Common myeloid progenitor, CD34-positive (primary cell): Measurements from ENCODE around the gene LRP4.

ENCODE experiments used
- CTCF ChIA-PET: fragments of 350-600 bp; sonication (Branson Sonifier 250); formaldehyde crosslinking; loops from one replicate; lab custom pipeline; 2021; ENCODE audit warnings: antibody characterized with exemption; lab: Charles Lee
- POLR2A ChIA-PET: fragments of 350-600 bp; sonication (Branson Sonifier 250); formaldehyde crosslinking; loops from one replicate; lab custom pipeline; 2021; ENCODE audit warnings: antibody characterized with exemption; lab: Charles Lee
- DNase-seq, 3 donors: peaks; one replicate each; pipeline versions ENCODE4 v3.0.0 to v3.0.0-alpha.2; 2013
- H3K27ac ChIP-seq, 2 experiments: 1 replicate in 1 of 2; 2 replicates in 1 of 2; pipeline ENCODE4 v1.7.0; 2013; ENCODE audit warnings: inconsistent platforms in 2 of 2, low read length in 2 of 2, mild to moderate bottlenecking in 2 of 2, low read depth in 1 of 2, moderate library complexity in 1 of 2; ENCODE audit not compliant: severe bottlenecking in 2 of 2, insufficient read depth in 1 of 2, poor library complexity in 1 of 2
- H3K27me3 ChIP-seq, 5 experiments: replicated peaks in 2 of 5; 1 replicate in 3 of 5; 2 replicates in 2 of 5; pipeline versions ENCODE4 v1.6.1 to v1.7.0; 2013; ENCODE audit warnings: low read length in 4 of 5, mild to moderate bottlenecking in 2 of 5, moderate library complexity in 2 of 5, inconsistent platforms in 1 of 5; ENCODE audit not compliant: insufficient read depth in 5 of 5, control insufficient read depth in 4 of 5
- H3K36me3 ChIP-seq, 4 experiments: 1 replicate in 2 of 4; 2 replicates in 2 of 4; pipeline versions ENCODE4 v1.6.1 to v1.7.0; 2013; ENCODE audit warnings: low read length in 3 of 4, control low read depth in 1 of 4, mild to moderate bottlenecking in 1 of 4; ENCODE audit not compliant: control insufficient read depth in 4 of 4, insufficient read depth in 4 of 4
- H3K4me1 ChIP-seq, 4 experiments: 1 replicate in 3 of 4; 2 replicates in 1 of 4; pipeline versions ENCODE4 v1.6.1 to v1.7.1; 2013; ENCODE audit warnings: low read length in 3 of 4, mild to moderate bottlenecking in 3 of 4, control low read depth in 1 of 4, inconsistent platforms in 1 of 4, moderate library complexity in 1 of 4; ENCODE audit not compliant: control insufficient read depth in 4 of 4, insufficient read depth in 4 of 4; ENCODE audit errors: control extremely low read depth in 1 of 4
- H3K4me3 ChIP-seq, 7 experiments: 1 replicate in 4 of 7; 2 replicates in 3 of 7; pipeline versions ENCODE4 v1.5.1 to v1.7.0; 2013; ENCODE audit warnings: mild to moderate bottlenecking in 7 of 7, low read length in 6 of 7, moderate library complexity in 6 of 7, inconsistent platforms in 2 of 7, low read depth in 2 of 7, control low read depth in 1 of 7; ENCODE audit not compliant: insufficient read depth in 4 of 7, control insufficient read depth in 1 of 7; ENCODE audit errors: extremely low read depth in 1 of 7
- H3K9me3 ChIP-seq, 5 experiments: 1 replicate in 4 of 5; 2 replicates in 1 of 5; pipeline versions ENCODE4 v1.6.1 to v1.7.1; 2013; ENCODE audit warnings: low read length in 4 of 5, mild to moderate bottlenecking in 2 of 5, inconsistent platforms in 1 of 5, low read depth in 1 of 5, moderate library complexity in 1 of 5; ENCODE audit not compliant: control insufficient read depth in 4 of 5, insufficient read depth in 2 of 5; ENCODE audit errors: control extremely low read depth in 1 of 5
- WGBS: methylation state at CpG from one replicate; pipeline ENCODE4 v1.1.5; 2013; ENCODE audit not compliant: insufficient coverage; 5-methylcytosine and 5-hydroxymethylcytosine counted together

The LRP4 gene

DNA sequence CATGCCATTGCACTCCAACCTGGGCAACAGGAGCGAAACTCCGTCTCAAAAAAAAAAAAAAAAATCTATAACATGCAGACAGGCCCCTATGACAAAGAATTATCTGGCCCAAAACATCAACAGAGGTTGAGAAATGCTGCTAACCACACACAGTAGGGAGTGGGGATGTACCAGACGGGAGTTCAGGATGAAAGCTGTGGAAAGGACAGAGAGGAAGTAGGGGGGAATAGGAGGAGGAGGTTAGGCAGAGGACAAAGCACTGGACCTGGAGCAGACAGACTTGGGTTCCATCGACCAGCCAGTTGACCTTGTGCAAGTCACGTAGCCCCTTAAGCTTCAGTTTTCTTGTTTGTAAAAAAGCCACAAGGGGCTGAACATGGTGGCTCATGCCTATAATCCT lies 12.5 kb downstream of the LRP4 start:
- Histone ChIP-seq H3K27me3 (no peaks in the 10 kb centered on the region), H3K4me3 (no peak overlapping the region), H3K4me1 (peaks cover 0 to 10% (median 5%) of the 10 kb centered on the region in 4 experiments), H3K9me3 (no peaks in the 10 kb centered on the region), H3K27ac (no peak overlapping the region), H3K36me3 (no peaks in the 10 kb centered on the region)
- CTCF ChIA-PET: interaction anchor here (0.7 to 1.0 kb wide), 2 partner anchors 10 to 255 kb away, joined by 3 read pairs; no protein-coding TSS in a partner anchor
- WGBS: 100% methylated on average over 2 of the region's 5 CpGs
- POLR2A ChIA-PET: interaction anchor here (0.7 kb wide), 2 partner anchors 14 to 258 kb away, joined by 3 to 9 read pairs; no protein-coding TSS in a partner anchor
- DNase-seq: no peak

GRCh38 chr11:46903846-46904245 lies 14.5 kb downstream of the LRP4 start:
- DNase-seq: peak in 1 of 3 donors; percentile 48
- no peak overlapping the region for H3K4me3 ChIP-seq
- no peaks in the 10 kb centered on the region for H3K36me3 ChIP-seq
- H3K27ac ChIP-seq: no peak overlapping the region
- 86% methylated on average over 5 of the region's 10 CpGs for WGBS
- POLR2A ChIA-PET: no interaction called here
- H3K9me3 ChIP-seq: no peaks in the 10 kb centered on the region
- CTCF ChIA-PET: interaction anchor here (0.8 to 2.1 kb wide), 4 partner anchors 10 to 249 kb away, joined by 3 to 9 read pairs (median 6); no protein-coding TSS in a partner anchor
- peaks cover 0 to 10% (median 5%) of the 10 kb centered on the region in 4 experiments for H3K4me1 ChIP-seq
- H3K27me3 ChIP-seq: no peaks in the 10 kb centered on the region

GRCh38 chr11:46902694-46903093 lies 15.7 kb downstream of the LRP4 start:
- no peak for DNase-seq
- ChIA-PET CTCF (interaction anchor here (2.1 kb wide), 1 partner anchor 11 kb away, joined by 9 read pairs; no protein-coding TSS in a partner anchor), POLR2A (no interaction called here)
- H3K9me3 ChIP-seq: no peaks in the 10 kb centered on the region
- H3K36me3 ChIP-seq: no peaks in the 10 kb centered on the region
- peaks cover 0 to 10% (median 5%) of the 10 kb centered on the region in 4 experiments for H3K4me1 ChIP-seq
- WGBS: 100% methylated on average over 6 of the region's 6 CpGs
- H3K27me3 ChIP-seq: no peaks in the 10 kb centered on the region
- H3K27ac ChIP-seq: no peak overlapping the region
- no peak overlapping the region for H3K4me3 ChIP-seq

DNA sequence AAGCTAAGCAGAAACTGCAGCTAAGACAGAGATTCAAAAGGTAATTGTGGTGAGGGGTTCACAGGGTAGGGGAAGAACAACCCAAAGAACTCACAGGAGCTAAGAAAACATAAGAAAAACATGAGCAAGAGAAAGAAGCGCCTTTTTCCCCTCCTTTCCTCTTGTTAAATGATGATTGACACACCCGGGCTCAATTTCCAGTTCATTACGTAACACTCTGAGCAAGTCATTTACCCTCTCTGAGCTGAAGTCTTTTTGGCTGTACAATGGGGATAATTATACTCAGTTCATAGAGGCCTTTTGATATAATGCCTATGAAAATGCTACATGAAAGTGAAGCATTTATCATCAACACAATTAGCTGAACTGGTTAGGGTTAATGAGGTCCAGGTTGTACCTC lies 17.2 kb downstream of the LRP4 start:
- 100% methylated on average over 1 of the region's 3 CpGs for WGBS
- Histone ChIP-seq H3K4me1 (peaks cover 0 to 10% (median 0%) of the 10 kb centered on the region in 4 experiments), H3K27me3 (no peaks in the 10 kb centered on the region), H3K9me3 (no peaks in the 10 kb centered on the region), H3K4me3 (no peak overlapping the region), H3K27ac (no peak overlapping the region), H3K36me3 (no peaks in the 10 kb centered on the region)
- ChIA-PET CTCF (interaction anchor here (0.6 to 1.6 kb wide), 6 partner anchors 9 to 260 kb away, joined by 3 to 5 read pairs (median 3); no protein-coding TSS in a partner anchor), POLR2A (no interaction called here)
- DNase-seq: no peak

GRCh38 chr11:46900091-46900746 lies 18.1 kb downstream of the LRP4 start:
- CTCF ChIA-PET: interaction anchor here (1.3 to 1.6 kb wide), 3 partner anchors 8 to 262 kb away, joined by 4 to 5 read pairs (median 4); no protein-coding TSS in a partner anchor
- H3K27ac ChIP-seq: no peak overlapping the region
- no peaks in the 10 kb centered on the region for H3K9me3 ChIP-seq
- POLR2A ChIA-PET: no interaction called here
- no peaks in the 10 kb centered on the region for H3K36me3 ChIP-seq
- DNase-seq: no peak
- WGBS: 97% methylated on average over 13 of the region's 13 CpGs
- no peaks in the 10 kb centered on the region for H3K27me3 ChIP-seq
- no peak overlapping the region for H3K4me3 ChIP-seq
- H3K4me1 ChIP-seq: peaks cover 0 to 10% (median 0%) of the 10 kb centered on the region in 4 experiments

- no peaks in the 10 kb centered on the region for H3K9me3 ChIP-seq
- no peaks in the 10 kb centered on the region for H3K36me3 ChIP-seq
- DNase-seq: no peak
- peaks cover 0 to 10% (median 0%) of the 10 kb centered on the region in 4 experiments for H3K4me1 ChIP-seq
- ChIA-PET CTCF (interaction anchor here (1.2 to 1.5 kb wide), 2 partner anchors 254 to 262 kb away, joined by 4 to 6 read pairs; no protein-coding TSS in a partner anchor), POLR2A (no interaction called here)
- no peak overlapping the region for H3K27ac ChIP-seq
- WGBS: 97% methylated on average over 13 of the region's 13 CpGs
- no peaks in the 10 kb centered on the region for H3K27me3 ChIP-seq
- no peak overlapping the region for H3K4me3 ChIP-seq
These were observed 18.8 kb downstream of the LRP4 start for GRCh38 chr11:46899501-46900025.
